IPS DF 6.9 (cell line): ENCODE measurements around the gene AKAP1.

Experiments used
- DNase-seq: peaks from one replicate; pipeline ENCODE4 v3.0.0-alpha.2; 2013; ENCODE audit warnings: low read depth, low spot score
- H3K27ac ChIP-seq: one replicate; pipeline ENCODE4 v1.5.1; 2013; ENCODE audit warnings: low read length, control low read depth
- H3K27me3 ChIP-seq: 2 replicates; pipeline ENCODE4 v1.6.1; 2013; ENCODE audit warnings: mild to moderate bottlenecking, low read length; ENCODE audit not compliant: control insufficient read depth, insufficient read depth
- H3K36me3 ChIP-seq: 2 replicates; pipeline ENCODE4 v1.6.1; 2013; ENCODE audit warnings: low read length; ENCODE audit not compliant: control insufficient read depth, insufficient read depth
- H3K4me1 ChIP-seq: 2 replicates; pipeline ENCODE4 v1.6.1; 2013; ENCODE audit warnings: low read length; ENCODE audit not compliant: control insufficient read depth, insufficient read depth
- H3K4me3 ChIP-seq: 2 replicates; pipeline ENCODE4 v1.5.1; 2013; ENCODE audit warnings: mild to moderate bottlenecking, low read length
- H3K9me3 ChIP-seq: 2 replicates; pipeline ENCODE4 v1.6.1; 2013; ENCODE audit warnings: low read length, inconsistent platforms; ENCODE audit not compliant: control insufficient read depth, insufficient read depth
- WGBS: extraction: QIAGEN DNeasy Blood & Tissue Kit; methylation state at CpG from one replicate; pipeline ENCODE4 v1.1.7; 2013; ENCODE audit warnings: mixed read lengths, missing lambda C conversion rate; ENCODE audit not compliant: insufficient read length, insufficient coverage; 5-methylcytosine and 5-hydroxymethylcytosine counted together

Gene AKAP1, protein sequence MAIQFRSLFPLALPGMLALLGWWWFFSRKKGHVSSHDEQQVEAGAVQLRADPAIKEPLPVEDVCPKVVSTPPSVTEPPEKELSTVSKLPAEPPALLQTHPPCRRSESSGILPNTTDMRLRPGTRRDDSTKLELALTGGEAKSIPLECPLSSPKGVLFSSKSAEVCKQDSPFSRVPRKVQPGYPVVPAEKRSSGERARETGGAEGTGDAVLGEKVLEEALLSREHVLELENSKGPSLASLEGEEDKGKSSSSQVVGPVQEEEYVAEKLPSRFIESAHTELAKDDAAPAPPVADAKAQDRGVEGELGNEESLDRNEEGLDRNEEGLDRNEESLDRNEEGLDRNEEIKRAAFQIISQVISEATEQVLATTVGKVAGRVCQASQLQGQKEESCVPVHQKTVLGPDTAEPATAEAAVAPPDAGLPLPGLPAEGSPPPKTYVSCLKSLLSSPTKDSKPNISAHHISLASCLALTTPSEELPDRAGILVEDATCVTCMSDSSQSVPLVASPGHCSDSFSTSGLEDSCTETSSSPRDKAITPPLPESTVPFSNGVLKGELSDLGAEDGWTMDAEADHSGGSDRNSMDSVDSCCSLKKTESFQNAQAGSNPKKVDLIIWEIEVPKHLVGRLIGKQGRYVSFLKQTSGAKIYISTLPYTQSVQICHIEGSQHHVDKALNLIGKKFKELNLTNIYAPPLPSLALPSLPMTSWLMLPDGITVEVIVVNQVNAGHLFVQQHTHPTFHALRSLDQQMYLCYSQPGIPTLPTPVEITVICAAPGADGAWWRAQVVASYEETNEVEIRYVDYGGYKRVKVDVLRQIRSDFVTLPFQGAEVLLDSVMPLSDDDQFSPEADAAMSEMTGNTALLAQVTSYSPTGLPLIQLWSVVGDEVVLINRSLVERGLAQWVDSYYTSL

DNA sequence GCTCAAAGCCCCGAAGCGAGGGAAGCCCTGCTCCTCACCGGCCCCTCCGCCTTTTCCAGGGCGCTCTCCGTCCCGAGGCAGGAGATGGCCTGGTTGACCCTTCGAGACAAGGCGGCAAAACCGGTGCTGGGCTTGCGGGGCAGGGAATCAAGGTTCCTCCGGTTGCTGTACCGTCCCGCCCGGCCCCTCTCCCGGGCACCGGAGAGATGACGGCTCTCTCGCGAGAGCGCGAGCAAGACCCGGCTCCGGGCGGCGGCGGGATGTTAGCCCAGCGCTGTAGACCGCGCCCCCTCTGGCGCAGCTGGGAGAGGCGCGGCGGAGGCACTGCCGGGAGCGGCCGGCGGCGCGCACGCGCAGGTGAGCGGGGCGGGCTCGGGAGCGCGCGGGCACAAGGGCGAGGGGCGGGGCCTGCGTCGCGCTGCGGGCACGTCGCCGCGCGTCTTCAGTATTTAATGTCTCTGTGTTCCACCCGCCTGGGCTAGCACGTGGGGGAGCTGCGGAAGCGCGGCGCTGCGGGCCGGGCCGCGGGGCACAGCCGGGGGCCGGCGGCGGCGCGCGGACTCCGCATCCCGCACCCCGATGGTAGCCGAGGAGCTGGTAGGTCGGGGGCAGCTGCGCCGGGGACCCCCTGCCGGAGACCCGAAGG, at the start of gene AKAP1:
AKAP1 (plus strand) TSS at position 445 of the 646 bp plus-strand sequence. CDS start 20,219 bp downstream, outside the sequence.
- Histone ChIP-seq H3K9me3 (no peaks in the 10 kb centered on the region), H3K36me3 (no peaks in the 10 kb centered on the region), H3K4me1 (peaks cover 3% of the 10 kb centered on the region), H3K4me3 (peak within 1 kb of the TSS; percentile 97; the same call in 1 of the 2 replicates), H3K27ac (no peak within 1 kb of the TSS), H3K27me3 (no peaks in the 10 kb centered on the region; the same call in 1 of the 2 replicates)
- WGBS: no CpG with 5 or more reads among the region's 85 CpGs
- DNase-seq: peak; percentile 82

DNA sequence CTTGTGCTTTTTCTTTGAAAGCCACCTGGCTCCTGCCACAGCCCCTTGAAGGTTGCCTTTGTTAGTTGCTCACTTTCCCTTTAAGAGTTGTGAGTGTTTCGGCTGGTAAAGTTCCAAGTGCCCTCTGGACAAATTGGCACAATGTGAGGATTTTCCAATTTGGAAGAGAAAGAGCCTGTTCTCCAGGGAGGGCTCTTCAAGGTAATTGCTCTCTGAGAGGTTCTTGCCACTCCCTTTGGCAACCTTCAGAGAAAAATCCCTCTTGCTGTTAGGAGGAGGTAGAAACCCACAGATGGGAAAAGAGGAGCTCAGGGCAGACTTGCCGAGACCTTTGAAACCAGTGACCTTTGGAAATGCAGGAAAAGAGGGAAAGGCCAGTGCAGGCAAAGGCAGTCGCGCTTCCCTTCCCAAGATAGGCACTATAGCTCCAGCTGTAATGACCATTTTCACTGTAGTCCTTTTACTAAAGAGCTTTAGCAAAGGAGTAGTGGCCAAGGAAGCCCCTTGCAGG, 49.0 kb upstream of the AKAP1 start:
- no CpG with 5 or more reads among the region's 4 CpGs for WGBS
- DNase-seq: no peak
- Histone ChIP-seq H3K9me3 (no peaks in the 10 kb centered on the region), H3K36me3 (no peaks in the 10 kb centered on the region), H3K4me3 (no peak overlapping the region), H3K27me3 (no peaks in the 10 kb centered on the region), H3K4me1 (no peaks in the 10 kb centered on the region; the same call in 1 of the 2 replicates), H3K27ac (no peak overlapping the region)

DNA sequence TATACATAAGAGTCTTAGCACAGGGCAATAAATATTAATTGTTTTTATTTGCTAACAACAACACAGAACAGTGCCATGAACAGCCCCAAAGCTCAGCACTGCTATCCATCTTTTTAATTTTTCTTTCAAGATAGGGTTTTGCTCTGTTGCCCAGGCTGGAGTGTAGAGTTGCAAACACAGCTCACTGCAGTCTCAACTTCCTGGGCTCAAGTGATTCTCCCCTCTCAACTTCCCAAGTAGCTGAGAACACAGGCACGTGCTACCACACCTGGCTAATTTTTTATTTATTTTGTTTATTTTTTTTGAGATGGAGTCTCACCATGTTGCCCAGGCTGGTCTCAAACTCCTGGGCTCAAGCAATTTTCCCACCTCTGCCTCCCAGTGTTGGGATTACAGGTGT, 47.6 kb upstream of the AKAP1 start:
- no peaks in the 10 kb centered on the region for H3K27me3 ChIP-seq
- no peaks in the 10 kb centered on the region for H3K36me3 ChIP-seq
- no peaks in the 10 kb centered on the region for H3K9me3 ChIP-seq
- DNase-seq: no peak
- H3K4me1 ChIP-seq: no peaks in the 10 kb centered on the region; the same call in 1 of the 2 replicates
- no CpG with 5 or more reads among the region's 1 CpG for WGBS
- H3K4me3 ChIP-seq: no peak overlapping the region
- H3K27ac ChIP-seq: no peak overlapping the region

DNA sequence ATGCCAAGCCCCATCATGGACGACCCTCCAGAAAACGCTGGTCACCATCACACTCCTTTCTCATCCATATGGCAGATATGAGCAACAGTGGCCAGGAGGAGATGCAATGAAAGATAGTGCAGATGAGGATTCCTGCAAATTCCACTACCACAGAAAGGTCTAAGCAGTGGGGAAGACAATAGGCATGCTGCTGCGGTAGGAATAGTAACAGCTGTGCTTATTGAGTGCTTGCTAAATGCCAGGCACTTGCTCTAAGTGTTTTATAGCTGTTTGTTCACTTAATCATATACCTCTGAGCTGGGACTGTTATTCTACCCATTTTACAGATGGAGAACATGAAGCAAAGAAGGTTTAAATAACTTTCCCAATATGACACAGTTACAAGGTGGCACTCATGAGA, 46.6 kb upstream of the AKAP1 start:
- WGBS: no CpG with 5 or more reads among the region's 3 CpGs
- Histone ChIP-seq H3K36me3 (no peaks in the 10 kb centered on the region), H3K27me3 (no peaks in the 10 kb centered on the region), H3K4me1 (no peaks in the 10 kb centered on the region; the same call in 1 of the 2 replicates), H3K4me3 (no peak overlapping the region), H3K9me3 (no peaks in the 10 kb centered on the region), H3K27ac (no peak overlapping the region)
- DNase-seq: no peak

DNA sequence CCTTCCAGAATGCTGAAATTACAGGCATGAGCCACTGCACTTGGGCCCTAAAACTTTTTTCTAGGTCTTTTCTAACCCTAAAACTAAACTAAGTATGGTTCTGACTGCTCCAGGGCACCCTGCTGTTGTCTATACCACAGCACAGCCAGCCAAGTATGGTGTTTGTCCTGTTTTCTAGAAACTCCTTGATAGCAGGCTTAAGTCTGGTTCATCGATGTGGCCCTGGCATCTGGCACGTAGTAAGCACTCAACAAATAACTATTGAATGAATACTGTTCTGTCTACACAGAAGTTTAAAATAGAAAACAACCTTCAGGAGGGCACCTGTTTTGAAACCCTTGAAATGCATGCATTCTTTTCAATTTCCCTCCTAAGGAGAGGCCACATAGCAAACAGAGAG, 44.5 kb upstream of the AKAP1 start:
- DNase-seq: no peak
- no CpG with 5 or more reads among the region's 2 CpGs for WGBS
- Histone ChIP-seq H3K9me3 (no peaks in the 10 kb centered on the region), H3K4me1 (no peaks in the 10 kb centered on the region; the same call in 1 of the 2 replicates), H3K27me3 (no peaks in the 10 kb centered on the region), H3K27ac (no peak overlapping the region), H3K36me3 (no peaks in the 10 kb centered on the region), H3K4me3 (no peak overlapping the region)

DNA sequence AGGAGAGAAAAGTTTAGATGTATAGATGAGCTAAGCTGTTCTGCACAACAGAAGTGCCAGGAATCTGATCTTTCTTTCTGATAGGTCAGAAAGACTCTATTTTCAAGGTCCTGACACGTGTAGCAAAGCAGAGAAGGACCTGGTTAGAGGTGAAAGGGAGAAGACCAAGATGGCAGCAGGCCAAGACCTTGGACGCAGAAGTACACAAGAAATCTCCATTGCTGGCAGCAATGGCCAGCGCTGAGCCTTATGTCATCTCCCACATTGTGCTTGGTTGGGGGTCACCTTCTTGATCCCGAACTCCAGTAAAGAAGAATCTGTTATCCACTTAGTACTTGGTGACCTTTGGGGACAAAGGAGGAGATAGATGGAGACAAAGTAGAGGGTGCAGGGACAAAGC, 41.8 kb upstream of the AKAP1 start:
- H3K27ac ChIP-seq: no peak overlapping the region
- no peak for DNase-seq
- no peaks in the 10 kb centered on the region for H3K27me3 ChIP-seq
- no peaks in the 10 kb centered on the region for H3K9me3 ChIP-seq
- WGBS: no CpG with 5 or more reads among the region's 4 CpGs
- H3K4me1 ChIP-seq: no peaks in the 10 kb centered on the region; the same call in 1 of the 2 replicates
- H3K36me3 ChIP-seq: no peaks in the 10 kb centered on the region
- H3K4me3 ChIP-seq: no peak overlapping the region

DNA sequence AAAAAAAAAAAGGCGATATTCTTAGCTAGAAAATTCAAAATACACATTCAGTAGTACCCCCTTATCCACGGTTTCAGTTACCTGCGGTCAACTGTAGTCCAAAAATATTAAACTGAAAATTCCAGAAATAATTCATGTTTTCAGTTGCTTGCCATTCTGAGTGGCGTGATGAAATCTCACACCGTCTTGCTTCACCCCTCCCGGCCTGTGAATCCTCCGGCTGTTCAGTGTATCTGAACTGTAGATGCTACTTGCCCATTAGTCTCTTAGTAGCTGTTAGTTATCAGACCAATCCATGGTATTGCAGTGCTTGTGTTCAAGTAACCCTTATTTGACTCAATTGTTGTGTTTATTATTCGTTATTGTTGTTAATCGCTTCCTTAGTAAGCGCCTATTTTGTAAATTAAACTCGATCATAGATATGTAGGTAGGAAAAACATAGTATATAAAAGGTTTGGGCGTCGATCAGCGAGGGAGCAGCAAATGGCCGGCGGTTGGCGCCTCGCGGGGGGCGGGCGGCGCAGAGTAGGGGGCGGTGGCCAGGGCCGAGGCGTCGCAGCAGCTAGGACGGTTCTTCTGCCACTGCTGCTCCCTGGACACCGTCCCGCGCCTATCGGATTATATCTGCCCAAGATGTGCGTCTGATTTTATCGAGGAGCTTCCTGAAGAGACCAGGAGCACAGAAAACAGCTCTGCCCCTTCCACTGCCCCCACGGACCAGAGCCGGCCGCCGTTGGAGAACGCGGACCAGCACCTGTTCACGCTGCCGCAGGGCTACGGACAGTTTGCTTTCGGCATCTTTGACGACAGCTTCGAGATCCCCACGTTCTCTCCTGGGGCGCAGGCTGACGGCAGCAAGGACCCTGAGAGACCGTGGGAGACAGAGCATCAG, 39.8 kb upstream of the AKAP1 start:
- Histone ChIP-seq H3K9me3 (no peaks in the 10 kb centered on the region), H3K4me1 (peaks cover under 1% of the 10 kb centered on the region; the same call in 1 of the 2 replicates), H3K4me3 (no peak overlapping the region), H3K36me3 (no peaks in the 10 kb centered on the region), H3K27me3 (no peaks in the 10 kb centered on the region), H3K27ac (no peak overlapping the region)
- no CpG with 5 or more reads among the region's 49 CpGs for WGBS
- no peak for DNase-seq

DNA sequence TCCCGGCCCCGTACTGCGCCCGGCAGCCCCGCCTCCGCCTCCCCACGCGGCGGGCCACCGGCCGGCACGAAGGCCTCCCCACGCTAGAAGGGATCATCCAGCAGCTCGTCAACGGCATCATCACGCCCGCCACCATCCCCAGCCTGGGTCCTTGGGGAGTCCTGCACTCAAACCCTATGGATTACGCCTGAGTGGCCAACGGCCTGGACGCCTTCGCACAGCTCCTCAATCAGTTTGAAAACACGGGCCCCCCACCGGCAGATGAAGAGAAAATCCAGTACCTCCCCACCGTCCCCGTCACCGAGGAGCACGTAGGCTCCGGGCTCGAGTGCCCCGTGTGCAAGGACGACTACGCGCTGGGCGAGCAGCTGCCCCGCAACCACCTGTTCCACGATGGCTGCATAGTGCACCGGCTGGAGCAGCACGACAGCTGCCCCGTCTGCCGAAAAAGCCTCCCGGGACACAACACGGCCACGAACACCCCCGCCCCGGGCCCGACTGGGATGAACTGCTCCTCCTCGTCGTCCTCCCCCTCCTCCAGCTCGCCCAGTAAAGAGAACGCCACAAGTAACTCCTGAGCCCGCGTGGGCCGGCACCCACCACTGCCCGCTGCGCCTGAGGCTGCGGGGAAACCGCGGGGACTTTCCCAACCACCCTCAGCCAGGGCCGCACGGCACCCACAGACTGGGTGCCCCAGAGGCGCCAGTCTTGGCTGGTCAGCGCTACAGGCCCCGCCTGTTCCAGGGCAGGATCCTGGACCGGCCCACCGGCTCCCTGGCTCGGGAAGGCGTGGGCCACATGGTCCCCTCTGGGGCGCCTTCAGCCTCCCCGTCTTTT, 39.0 kb upstream of the AKAP1 start:
- Histone ChIP-seq H3K4me1 (peaks cover 2% of the 10 kb centered on the region; the same call in 1 of the 2 replicates), H3K27me3 (no peaks in the 10 kb centered on the region), H3K36me3 (no peaks in the 10 kb centered on the region), H3K9me3 (no peaks in the 10 kb centered on the region), H3K27ac (no peak overlapping the region), H3K4me3 (no peak overlapping the region)
- no peak for DNase-seq
- no CpG with 5 or more reads among the region's 69 CpGs for WGBS

DNA sequence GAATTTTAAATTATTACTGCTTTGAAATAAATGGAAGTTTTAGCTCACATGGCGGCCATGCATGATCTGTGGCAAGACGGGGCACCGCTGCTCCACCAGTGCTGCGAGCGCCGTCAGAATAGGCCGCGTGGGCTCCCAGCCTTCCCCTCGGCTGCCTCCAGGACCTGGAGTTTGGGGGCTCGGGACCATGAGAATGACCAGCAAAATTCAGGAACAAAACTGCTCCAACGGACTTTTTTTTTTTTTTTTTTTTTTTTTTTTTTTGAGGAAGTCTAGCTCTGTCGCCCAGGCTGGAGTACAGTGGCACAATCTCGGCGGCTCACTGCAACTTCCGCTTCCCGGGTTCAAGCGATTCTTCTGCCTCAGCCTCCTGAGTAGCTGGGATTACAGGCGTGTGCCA, 38.3 kb upstream of the AKAP1 start:
- Histone ChIP-seq H3K27me3 (no peaks in the 10 kb centered on the region), H3K36me3 (no peaks in the 10 kb centered on the region), H3K27ac (no peak overlapping the region), H3K4me3 (no peak overlapping the region), H3K4me1 (peaks cover 2% of the 10 kb centered on the region), H3K9me3 (no peaks in the 10 kb centered on the region)
- WGBS: no CpG with 5 or more reads among the region's 18 CpGs
- DNase-seq: no peak
